SKM-1 treated with dmso at 0.1 percent for 144 hours (cell line): ENCODE measurements around the gene RMRP.

Experiments
- DNase-seq: peaks from one replicate; lab custom pipeline; 2025; ENCODE audit not compliant: unreplicated experiment; lab: John Stamatoyannopoulos, UW

The RMRP gene

GRCh38 chr9:35657546-35658136, at the start of gene RMRP:
TSS of gene RMRP (minus strand) at chr9:35658019.
- peak; percentile 97 for DNase-seq

- no peak for DNase-seq
These were observed 49.1 kb upstream of the RMRP start for GRCh38 chr9:35706951-35707350.

- DNase-seq = no peak
These were observed 48.1 kb upstream of the RMRP start for GRCh38 chr9:35705836-35706430.

GRCh38 chr9:35705372-35705771, 47.6 kb upstream of the RMRP start:
- DNase-seq = no peak

- no peak for DNase-seq
These were observed 46.3 kb upstream of the RMRP start for GRCh38 chr9:35703906-35704672.

- no peak for DNase-seq
These were observed 44.9 kb upstream of the RMRP start for GRCh38 chr9:35702696-35703095.

GRCh38 chr9:35700942-35701341, 43.1 kb upstream of the RMRP start:
- DNase-seq = no peak

GRCh38 chr9:35700031-35700430, 42.2 kb upstream of the RMRP start:
- no peak for DNase-seq

GRCh38 chr9:35698231-35698630, 40.4 kb upstream of the RMRP start:
- no peak for DNase-seq

- no peak for DNase-seq
These were observed 39.7 kb upstream of the RMRP start for GRCh38 chr9:35697486-35697885.

- DNase-seq = peak; percentile 56
These were observed 38.8 kb upstream of the RMRP start for GRCh38 chr9:35696520-35697215.

GRCh38 chr9:35695943-35696401, 38.2 kb upstream of the RMRP start:
- DNase-seq = no peak

GRCh38 chr9:35691757-35692301, 34.0 kb upstream of the RMRP start:
- no peak for DNase-seq

- peak; percentile 18 for DNase-seq
These were observed 33.5 kb upstream of the RMRP start for GRCh38 chr9:35691334-35691650.

- peak; percentile 40 for DNase-seq
These were observed 33.0 kb upstream of the RMRP start for GRCh38 chr9:35690614-35691333.

- DNase-seq = no peak
These were observed 32.4 kb upstream of the RMRP start for GRCh38 chr9:35690294-35690613.

- DNase-seq = no peak
These were observed 31.9 kb upstream of the RMRP start, which contains the start of gene TPM2 for GRCh38 chr9:35689542-35690293. TSS of gene TPM2 (minus strand) at chr9:35689925. CDS start at chr9:35689817, 108 bp downstream.

GRCh38 chr9:35688558-35689541, 31.0 kb upstream of the RMRP start:
- DNase-seq = no peak

GRCh38 chr9:35687972-35688557, 30.2 kb upstream of the RMRP start:
- DNase-seq = no peak
